GM18909 (cell line): Measurements from ENCODE around the gene GSE1.
"Not testable (repeated sequence)": the region's sequence is repeated elsewhere in the genome, so short reads cannot be mapped to it uniquely, and the experiment has no call there.

Source experiments
- ATAC-seq: cut with Tn5 transposase; IDR thresholded peaks from one replicate; pipeline ENCODE4 v1.9.1; 2021; ENCODE audit warnings: mild to moderate bottlenecking; ENCODE audit not compliant: unreplicated experiment, poor library complexity

GSE1 gene

DNA sequence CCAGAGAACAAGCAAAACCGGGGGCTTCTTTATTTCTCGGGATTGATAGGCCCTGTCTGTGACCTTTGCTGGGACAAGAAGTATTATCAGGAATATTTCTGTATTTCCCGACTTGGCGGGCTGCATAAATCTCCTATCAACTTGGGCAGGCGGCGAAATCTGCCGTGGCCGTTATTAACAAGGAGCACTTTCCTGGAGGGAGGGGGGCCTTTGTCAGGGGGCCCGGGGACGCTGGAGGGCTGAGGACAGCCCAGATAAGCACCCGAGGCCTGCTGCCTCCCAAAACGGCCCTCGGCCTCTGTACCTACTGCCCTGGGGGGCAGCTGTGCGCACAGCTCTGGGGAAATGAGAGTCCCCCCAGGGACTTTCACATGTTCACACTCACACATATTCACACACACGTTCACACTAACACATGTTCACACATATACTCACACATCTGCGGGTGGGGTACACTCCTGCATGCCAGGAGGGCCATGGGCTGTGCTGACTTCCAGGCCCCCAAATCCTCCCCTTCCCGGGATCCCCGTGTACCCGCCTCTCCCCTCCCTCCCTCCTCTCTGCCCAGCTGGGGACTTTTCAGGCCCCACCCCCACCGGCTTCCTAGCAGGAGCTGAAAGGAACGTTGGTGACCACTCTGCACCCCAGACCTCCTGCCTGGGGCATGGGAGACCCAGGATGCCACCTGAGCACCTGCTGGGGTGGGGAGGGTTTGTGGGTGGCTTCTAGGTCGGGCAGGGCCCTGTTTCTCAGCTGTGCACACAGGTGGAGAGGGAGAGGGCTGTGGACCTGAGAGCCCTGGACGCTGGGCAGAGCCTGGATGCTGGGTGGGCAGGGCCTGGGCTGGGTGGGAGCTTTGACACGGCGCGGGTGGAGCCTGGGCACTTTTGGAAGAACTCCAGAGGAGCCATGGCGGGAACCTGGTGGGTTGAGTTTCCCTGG is 24.3 kb upstream of the GSE1 start:
- no peak for ATAC-seq

DNA sequence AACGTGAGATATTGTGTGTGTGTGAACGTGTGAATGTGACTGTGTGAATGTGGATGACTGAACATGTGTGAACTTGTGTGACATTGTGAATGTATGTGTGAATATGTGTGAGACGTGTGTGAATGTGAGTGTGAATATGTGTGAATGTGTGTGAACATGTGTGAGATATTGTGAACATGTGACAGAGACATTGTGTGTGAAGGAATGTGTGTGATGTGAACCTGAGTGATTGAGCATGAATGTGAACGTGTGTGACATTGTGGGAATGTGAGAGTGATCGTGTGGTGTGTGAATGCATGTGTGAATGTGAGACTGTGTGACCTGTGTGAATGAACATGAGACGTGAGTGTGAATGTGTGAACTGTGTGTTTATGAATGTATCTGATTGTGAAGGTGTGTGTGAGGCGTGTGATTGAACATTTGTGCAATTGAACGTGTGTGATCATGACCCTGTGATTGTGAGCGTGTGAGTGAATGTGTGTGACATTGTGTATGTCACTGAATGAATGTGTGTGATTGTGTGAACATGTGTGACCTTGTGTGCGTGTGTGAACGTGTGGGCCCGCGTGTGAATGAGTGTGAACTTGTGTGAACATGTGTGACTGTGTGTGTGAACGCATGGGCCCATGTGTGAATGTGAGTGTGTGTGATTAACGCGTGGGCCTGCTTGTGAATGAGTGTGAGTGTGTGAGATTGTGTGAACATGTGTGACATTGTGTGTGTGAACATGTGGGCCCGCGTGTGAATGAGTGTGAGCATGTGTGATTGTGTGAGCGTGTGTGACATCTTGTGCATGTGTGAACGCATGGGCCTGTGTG is 23.2 kb upstream of the GSE1 start:
- no peak for ATAC-seq

DNA sequence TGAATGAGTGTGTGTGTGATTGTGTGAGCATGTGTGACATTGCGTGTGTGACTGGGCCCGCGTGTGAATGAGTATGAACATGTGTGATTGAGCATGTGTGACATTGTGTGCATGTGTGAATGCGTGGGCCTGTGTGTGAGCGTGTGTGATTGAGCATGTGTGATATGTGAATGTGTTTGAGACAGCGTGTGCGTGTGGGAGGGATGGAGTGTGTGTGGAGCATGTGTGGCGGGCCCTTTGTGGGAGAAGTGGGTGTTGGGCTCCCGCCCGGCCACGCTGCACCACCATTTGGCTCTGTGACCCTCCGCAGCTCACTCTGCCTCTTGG is 22.7 kb upstream of the GSE1 start:
- ATAC-seq, result no peak

DNA sequence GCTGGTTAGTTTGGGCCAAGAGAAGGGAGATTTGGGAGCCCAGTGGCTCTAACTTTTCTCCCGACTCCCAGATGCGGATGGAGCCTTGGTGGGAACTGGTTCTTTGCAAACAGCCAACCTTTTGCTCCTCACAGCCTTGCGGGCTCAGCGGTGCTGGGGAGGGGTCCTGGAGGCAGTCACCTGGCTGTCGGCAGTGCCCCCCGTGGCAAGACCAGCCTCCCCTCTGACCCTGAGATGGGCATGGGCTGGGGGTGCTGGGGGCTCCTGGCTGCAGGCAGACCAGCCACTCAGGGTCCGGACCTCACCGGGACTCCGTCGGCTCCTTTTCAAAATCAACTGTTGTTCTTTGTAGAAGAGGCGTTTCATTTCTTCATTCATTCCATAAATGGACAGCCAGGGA is 21.7 kb upstream of the GSE1 start:
- ATAC-seq, result no peak

DNA sequence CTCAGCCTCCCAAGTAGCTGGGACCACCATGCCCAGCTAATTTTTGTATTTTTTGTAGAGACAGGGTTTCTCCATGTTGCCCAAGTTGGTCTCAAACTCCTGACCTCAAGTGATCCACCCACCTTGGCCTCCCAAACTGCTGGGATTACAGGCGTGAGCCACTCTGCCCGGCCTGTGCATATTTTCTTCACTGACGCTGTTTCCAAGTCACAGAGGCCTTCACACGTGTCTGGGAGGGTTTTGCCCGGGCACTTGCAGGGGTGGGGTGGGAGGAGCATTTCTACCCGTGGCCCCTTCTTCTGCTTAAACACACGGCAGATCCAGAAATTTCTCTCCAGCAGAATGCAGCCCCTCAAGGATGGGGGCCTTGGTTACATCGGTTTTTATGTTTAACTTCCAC is 20.8 kb upstream of the GSE1 start:
- ATAC-seq, result not testable (repeated sequence)

DNA sequence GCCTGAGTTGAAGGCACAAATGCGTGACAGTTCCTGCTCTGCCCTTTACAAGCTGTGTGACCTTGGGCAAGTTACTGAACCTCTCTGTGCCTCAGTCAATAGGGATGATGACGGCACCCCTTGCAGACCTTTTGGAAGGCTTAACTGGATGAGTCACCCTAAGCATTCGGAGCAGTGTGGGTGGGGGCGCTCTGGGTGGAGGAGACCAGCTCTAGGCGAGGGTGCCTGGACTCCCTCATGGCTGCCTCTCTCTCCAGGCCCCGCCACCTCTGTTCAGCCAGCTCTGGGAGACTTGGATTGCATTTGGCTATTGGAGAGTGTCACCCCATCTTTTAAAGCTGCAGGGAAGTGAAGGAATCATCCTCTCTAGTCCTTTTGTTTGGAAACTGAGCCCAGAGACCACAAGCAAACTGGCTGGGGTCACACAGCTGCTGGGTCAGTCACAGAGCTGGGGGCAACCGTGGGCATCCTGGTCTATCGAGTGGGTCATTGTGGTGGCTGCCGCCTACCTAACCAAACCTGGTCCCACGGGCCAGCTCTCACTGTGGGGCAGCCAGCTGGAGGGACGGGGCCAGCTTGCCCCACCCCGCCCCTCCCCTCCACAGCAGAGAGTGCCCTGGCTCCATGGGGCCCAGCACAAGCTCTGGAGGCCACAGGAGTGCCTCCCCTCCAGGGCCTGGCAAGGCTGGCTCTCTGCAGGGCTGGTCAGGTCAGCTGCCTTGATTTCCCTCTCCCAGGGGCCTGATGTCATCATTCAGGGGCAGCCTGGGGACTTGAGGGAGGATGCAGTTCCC is 20.2 kb upstream of the GSE1 start:
- no peak for ATAC-seq

DNA sequence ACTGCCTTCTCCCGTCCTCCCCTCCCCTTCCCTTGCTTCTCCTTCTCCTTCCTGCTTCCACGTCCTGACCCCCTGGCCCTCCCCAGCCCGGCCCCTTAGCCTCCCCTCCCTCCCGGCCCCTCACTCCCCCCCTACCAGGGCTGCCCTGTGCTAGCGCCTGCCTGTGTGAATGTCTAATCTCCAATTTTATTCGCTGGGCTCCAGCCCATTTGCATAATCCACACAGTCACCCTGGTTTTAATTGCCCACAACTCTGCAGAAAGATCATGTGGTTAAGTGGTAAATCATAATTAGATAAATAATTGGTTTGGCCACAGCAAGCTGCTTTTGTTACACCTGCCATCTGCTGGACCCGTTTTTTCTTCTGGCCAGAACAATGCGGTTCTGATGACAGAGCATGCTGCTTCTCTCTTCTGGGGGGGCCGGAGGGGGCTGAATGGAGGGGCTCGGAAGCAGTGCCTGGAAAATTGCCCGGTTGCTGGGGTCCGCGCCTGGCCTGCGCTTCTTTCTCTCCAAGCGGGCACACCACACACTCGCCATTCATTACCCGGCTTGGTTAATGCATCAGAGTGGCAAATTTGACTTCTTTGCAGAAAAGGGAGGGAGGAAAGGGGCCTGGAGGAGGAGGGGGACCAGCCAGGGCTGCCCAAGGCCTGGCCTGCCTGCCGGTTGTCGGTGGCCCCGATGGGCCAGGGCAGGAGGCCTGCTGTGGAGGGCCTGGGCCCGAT is 19.5 kb upstream of the GSE1 start:
- ATAC-seq, result no peak

DNA sequence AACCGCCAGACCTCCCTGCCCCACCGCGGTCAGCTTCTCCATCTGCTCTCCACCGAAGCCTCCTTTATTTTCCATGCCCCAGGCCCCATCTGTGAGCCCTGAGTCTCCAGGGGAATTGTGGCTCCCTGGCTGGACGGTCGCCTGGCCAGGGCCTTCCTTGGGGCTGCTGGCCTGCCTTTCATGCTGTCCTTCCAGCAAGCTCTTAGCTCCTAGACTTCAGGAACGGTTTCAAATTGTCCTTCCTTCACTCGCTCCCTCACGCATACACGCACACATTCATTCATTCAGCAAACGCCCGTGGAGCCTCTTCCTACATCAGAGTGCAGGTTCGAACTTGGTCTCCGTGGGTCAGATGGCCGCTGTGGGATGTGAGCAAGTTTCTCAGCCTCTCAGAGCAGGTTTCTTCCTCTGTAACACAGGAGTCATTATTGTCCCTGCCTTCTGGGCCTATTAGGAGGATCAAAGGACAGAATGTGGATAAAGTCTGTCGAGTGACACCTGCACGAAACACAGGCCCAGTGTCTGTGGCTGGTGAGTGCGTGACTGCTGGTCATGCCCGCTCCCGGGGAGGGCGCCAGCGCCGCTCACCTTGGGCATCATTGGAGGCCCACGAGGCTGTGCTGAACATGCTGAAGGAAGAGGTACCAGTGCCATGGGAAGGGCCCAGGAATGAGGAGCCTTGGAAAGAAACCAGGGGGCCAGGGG is 18.7 kb upstream of the GSE1 start:
- no peak for ATAC-seq

DNA sequence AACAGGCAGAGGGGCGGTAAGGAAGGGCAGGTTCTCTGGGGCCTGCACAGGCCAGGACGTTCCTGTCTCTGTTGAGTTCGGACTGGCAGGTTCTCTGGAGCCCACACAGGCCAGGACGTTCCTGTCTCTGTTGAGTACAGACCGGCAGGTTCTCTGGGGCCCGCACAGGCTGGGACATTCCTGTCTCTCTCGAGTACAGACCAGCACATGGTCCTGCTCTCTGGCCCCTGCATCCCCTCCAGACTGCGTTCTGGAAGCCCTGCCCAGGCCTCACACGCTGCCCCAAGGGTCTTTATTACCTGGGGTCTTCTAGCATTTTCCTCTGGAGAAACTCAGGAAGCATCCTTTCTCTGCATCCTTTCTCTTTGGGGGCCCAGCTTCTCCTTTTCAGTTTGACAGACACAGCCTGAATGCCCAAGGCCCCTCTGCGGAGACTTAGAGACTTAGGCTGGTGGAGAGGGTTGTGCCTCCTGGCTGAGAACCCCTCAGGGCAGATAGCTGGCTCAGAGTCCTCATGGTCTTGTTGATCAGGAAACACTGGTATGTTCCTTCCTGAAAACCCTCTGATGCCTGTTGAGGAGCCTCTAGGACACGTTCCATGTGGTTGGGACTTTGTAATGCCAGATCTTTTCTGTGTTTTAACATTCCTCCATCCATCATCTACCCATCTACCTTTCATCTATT is 18.0 kb upstream of the GSE1 start:
- ATAC-seq, result no peak

DNA sequence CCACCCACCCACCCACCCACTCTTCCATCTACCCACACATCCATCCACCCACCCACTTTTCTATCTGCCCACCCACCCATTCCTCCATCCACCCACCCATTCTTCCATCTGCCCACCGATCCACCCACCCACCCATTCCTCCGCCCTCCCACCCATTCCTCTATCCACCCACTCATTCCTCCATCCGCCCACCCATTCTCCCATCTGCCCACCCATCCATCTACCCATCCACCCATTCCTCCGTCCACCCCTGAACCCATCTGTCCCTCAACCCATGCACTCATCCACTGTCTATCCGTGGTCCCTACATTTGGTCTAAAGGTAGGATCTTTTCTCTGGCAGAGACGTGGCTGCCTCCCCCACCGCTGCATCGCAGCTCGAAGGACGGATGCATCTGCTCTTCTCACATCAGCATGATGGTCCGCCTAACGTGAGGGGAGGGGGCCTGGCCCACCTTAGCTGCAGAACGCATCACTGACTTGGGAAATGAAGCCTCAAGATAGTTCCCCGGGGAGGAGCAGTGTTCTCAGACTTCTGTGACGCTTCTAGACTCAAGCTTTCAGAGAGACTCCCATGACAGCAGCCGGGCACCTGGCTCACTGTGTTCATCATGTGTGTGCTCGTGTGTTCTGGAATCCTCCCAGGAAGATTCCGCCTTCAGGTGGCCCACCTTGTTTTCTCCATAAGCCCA is 17.2 kb upstream of the GSE1 start:
- no peak for ATAC-seq

DNA sequence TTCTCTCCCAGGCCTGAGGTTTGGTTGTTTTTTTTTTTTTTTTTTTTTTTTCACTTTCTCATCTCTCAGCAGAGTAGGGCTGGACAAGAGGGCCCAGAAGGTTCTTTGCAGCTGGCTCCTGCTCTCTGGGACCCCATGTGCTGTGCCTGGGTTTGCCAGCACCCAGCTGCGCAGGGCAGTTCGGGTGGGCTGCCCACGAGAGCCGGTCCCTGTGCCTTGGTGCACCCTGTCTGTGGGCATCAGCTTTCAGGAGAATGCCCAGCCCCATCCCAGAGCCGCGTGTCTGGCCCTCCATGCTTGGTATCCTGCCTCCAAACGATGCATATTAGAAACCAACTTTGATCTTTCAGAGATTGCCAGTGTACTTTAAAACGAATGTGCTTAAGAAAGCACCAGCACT is 15.0 kb upstream of the GSE1 start:
- no peak for ATAC-seq

DNA sequence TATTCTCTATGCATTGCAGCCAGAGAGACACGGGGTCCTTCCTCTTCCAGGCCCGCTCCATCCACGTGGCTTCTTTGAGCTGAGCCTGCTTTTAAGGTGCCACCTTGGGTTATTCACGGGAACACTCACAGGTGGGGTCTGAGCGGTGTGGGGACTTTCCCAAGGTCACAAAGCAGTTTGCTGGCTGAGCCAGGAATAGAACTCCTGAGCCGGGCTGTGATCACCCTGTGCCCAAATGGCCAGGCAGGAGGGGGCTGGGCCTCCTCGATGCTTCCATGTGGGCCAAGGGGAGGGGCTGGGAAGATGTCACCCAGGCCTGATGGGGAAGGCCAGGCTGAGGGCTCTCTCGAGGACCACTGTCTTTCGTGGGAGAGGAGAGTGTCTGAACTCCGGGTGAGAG is 13.0 kb upstream of the GSE1 start:
- no peak for ATAC-seq

DNA sequence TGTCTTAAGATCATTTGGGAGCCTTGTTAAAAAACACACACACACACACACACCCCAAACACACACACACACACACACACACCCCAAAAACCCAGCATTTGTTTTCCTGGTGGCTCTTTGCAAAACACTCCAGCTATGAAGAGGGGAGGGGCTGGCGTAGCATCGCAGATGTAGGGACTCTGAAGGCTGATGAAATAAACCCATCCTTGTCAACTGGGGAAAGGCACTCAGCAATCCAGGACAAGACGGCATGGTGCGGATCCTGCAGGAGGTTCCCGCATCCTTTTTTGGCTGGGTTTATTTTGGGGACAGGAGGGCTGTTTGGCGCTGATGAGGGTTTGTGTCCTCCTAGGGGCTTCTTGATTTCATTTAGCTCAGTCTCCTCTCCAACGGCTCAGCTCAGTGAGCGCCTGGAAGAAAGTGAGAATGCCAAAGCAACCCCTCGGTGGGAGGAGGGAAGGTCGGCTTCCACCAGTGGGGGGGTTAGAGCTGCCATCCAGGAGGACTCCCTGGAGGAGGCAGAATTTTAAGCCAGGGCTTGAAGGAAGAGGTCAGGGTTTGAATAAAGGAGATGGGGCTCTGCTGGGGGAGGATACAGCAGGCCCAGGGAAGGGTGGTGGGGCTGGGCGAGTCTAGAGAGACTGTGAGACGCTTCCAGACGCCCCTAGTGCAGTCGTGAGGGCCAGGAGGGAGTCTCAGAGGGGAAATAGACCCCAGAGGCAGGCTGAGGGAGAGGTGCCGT is 12.4 kb upstream of the GSE1 start:
- ATAC-seq, result no peak

DNA sequence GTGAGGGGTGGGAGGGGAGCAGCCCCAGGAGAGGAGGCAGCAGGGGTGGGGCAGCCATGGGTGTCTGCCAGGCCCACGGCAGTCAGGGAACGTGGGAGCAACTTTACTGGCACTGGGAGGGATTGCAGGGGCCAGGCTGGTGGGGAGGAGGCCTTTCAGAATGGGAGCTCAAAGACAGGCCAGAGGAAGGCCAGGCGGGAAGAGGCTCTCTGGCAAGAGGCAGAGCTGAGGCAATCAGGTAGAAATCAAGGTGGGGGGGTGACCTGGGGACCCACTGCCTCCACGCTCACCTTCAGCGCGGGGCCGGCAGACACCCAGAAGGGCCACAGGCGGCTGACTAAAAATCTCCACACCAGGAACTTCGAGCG is 11.9 kb upstream of the GSE1 start:
- no peak for ATAC-seq

DNA sequence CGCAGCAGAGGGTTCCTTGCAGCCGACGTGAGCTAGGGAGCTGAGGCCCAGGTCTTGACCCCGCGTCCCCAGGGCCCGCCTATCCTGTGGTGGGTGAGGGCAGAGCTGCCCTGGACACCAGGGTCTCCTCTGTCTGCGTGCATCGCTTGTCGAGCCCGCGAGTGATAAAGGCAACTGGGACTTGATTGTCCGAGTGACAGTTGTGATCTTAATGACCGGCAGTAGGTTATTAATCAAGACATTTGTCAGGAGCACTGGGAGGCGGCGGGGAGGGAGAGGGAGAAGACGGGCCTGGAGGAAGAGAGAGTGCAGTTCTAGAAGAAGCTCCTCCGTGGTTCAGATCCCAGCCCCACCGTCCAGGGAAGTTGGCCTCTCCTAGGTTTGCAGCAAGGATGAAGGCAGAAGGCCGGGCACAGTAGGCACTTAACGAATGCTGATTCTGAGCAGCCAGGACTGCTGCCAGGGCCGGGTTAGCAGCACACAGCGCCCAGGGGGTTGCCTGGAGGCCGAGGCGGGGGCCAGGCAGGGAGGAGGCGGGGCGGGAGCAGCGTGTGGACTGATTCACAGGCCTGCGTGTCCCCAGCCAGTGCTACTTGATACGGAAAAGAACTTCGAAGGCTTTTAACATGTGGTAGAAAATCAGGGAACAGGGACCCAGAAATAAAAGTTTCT is 11.3 kb upstream of the GSE1 start:
- no peak for ATAC-seq

DNA sequence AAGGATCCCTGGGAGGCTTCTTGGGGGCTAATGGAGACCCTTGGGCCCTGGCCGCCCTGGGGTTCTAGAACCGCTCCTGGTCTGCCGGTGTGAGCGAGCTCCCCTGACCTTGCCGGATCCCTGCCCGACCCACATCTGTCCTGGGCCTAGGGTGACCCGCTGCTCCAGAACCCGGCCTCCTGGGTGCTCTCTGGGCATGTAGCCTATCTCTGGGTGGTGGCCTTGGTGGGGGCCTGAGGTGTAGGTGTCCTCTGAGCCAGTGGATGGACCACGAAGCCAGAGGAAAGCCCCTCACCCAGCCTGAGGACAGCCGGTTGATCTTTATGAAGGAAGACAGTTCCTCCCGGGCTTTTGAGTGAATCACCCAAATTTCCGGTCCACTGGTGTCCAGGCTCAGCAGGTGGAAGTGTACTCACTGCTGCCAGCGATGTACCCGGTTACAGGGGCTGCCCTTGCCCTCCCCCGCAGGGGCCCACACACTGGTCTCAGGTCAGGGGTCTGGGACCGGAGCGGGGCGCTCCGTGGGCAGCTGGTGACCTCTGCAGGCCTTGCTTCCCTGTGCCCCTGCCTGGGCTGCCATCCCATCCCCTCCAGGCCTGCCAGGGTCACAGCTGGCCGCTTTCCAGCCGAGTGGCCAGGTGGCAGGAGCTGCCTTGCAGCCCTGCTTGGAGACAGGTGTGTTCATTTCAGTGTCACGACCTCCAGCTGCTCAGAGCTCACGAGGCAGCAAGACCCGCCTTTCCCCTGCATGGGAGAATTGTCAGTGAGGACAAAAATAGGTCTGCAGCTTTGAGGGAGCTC is 10.5 kb upstream of the GSE1 start:
- no peak for ATAC-seq
